ENCODE data around the gene PPP1R13B.
A peak's percentile ranks its signal among the peaks of the same experiment; 100 is the strongest.

GRCh38 chr14:103742499-103743255 lies 104.7 kb downstream of the PPP1R13B start:
- TF ChIP-seq CTCF (IDR thresholded peaks at IDR 0.05) (no peak), POLR2A (IDR thresholded peaks at IDR 0.05) (peak in 1 of 2 donors; percentile 17)
